PFSK-1 (cell line): ENCODE measurements around the gene SLC17A9.

Experiments
- FOXP2 ChIP-seq: optimal IDR thresholded peaks from 2 replicates; pipeline ENCODE3; 2011; ENCODE audit warnings: borderline replicate concordance, control low read depth, inconsistent platforms; ENCODE audit not compliant: insufficient read depth; ENCODE audit errors: extremely low read length, extremely low read depth
- POLR2AphosphoS5 ChIP-seq: IDR thresholded peaks from 2 replicates; pipeline ENCODE4 v1.6.1; 2012; ENCODE audit warnings: low read depth, mild to moderate bottlenecking, control low read depth, low read length, moderate library complexity
- SIN3A ChIP-seq: IDR thresholded peaks from 2 replicates; pipeline ENCODE4 v1.6.1; 2012; ENCODE audit warnings: mild to moderate bottlenecking, low read length, moderate library complexity, borderline replicate concordance; ENCODE audit not compliant: insufficient read depth
- TAF1 ChIP-seq: IDR thresholded peaks from 2 replicates; pipeline ENCODE4 v1.6.1; 2012; ENCODE audit warnings: low read length, control low read depth, borderline replicate concordance; ENCODE audit not compliant: insufficient read depth
- TF ChIP-seq, protein P1 (sequence below), 2 experiments: IDR thresholded peaks; 2 replicates each; pipeline versions ENCODE4 v1.6.1 to v1.8.0; 2011 to 2012; ENCODE audit warnings: low read depth in 2 of 2, low read length in 2 of 2, control low read depth in 1 of 2, inconsistent platforms in 1 of 2, mild to moderate bottlenecking in 1 of 2, moderate library complexity in 1 of 2; ENCODE audit not compliant: insufficient read depth in 1 of 2

Gene SLC17A9

DNA sequence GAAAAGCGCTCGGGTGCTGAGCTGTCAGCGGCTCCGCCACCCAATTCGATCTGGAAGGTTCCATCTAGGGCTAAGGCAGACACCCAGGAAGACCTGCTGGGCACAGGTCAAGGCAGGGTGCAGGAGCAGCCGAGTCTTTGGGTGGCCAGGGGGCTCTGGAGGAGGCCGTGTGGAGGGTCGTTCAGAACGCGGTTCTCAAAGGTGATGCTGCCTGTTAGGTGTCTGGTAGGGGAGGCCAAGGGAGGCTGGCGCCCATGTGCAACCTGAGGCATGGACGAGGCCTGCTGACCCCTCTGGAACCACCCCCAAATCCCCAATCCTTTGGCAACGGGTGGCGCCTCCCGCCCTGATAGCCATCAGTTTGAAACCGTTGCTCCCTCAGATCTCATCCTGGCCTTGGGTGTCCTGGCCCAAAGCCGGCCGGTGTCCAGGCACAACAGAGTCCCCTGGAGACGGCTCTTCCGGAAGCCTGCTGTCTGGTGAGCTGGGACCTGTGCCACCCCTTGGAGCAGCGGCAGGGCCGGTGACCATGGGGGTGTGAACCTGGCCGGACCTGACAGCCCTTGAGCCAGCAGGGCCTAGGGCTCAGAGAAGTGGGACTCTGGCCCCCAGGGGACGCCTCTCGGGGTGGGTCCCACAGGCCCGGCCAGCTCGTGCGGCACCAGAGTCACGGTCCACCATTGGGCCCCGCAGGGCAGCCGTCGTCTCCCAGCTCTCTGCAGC lies 10.5 kb downstream of the SLC17A9 start:
- TF ChIP-seq, protein P1, sequence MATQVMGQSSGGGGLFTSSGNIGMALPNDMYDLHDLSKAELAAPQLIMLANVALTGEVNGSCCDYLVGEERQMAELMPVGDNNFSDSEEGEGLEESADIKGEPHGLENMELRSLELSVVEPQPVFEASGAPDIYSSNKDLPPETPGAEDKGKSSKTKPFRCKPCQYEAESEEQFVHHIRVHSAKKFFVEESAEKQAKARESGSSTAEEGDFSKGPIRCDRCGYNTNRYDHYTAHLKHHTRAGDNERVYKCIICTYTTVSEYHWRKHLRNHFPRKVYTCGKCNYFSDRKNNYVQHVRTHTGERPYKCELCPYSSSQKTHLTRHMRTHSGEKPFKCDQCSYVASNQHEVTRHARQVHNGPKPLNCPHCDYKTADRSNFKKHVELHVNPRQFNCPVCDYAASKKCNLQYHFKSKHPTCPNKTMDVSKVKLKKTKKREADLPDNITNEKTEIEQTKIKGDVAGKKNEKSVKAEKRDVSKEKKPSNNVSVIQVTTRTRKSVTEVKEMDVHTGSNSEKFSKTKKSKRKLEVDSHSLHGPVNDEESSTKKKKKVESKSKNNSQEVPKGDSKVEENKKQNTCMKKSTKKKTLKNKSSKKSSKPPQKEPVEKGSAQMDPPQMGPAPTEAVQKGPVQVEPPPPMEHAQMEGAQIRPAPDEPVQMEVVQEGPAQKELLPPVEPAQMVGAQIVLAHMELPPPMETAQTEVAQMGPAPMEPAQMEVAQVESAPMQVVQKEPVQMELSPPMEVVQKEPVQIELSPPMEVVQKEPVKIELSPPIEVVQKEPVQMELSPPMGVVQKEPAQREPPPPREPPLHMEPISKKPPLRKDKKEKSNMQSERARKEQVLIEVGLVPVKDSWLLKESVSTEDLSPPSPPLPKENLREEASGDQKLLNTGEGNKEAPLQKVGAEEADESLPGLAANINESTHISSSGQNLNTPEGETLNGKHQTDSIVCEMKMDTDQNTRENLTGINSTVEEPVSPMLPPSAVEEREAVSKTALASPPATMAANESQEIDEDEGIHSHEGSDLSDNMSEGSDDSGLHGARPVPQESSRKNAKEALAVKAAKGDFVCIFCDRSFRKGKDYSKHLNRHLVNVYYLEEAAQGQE (IDR thresholded peaks at IDR 0.05; ENCODE audit: insufficient read depth in 1 of 2, low read depth in 2 of 2, low read length in 2 of 2) = no peak
- TF ChIP-seq FOXP2 (no peak), SIN3A (no peak), POLR2AphosphoS5 (no peak), TAF1 (no peak)

DNA sequence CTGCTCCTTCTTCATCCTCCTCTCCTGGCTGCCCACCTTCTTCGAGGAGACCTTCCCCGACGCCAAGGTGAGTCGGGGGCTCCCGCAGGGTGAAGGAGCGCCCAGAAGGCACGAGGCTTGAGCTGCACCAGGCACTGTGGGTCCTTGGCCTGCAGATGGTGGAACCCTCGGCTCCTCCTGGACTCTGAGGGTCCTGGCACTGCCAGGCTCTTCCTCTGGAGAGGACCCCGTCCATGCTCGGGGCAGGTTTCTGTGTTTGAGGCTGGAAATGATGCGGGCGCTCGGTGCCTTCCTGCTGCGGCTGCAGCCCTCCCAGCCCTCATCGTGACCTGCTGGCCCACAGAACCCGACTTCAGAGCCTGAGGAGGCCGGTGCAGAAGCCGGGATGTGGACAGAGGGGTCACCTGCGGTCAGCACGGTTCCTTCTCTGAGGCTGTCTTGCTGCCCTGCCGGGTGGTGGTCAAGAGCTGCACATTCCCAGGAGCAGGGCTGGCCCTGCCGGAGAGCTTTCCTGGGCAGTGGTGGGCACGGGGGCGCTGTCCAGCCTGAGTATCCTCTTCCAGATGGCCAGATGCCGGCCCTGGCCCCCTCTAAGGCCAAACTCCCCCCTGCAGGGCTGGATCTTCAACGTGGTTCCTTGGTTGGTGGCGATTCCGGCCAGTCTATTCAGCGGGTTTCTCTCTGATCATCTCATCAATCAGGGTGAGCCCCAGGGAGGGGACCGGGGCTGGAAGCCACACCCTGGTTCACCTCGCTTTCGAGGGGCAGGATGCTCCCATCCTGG lies 11.3 kb downstream of the SLC17A9 start:
- TF ChIP-seq, protein P1 (IDR thresholded peaks at IDR 0.05; ENCODE audit: insufficient read depth in 1 of 2, low read depth in 2 of 2, low read length in 2 of 2) = no peak
- TF ChIP-seq FOXP2 (no peak), POLR2AphosphoS5 (no peak)

DNA sequence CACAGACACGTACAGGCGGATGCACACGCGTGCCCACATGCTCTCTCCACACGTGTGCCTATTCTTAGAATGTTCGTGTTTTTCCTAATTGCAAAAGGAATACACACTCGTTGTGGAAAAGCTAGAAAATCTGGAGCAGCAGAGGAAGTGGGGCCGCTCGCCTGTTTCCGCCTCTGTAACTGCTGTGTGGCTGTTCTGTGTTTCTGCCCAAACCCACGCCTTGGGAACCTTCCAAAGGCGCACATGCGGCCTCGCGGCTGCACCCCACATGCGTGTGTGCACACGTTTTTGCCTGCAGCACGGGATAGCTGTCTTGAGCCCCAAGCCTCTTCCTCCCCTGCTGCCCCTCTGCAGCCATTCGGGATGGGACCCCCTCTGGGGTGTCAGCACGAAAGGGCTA lies 12.2 kb downstream of the SLC17A9 start:
- TF ChIP-seq FOXP2 = no peak
- no peak for TF ChIP-seq POLR2AphosphoS5
- TF ChIP-seq TAF1 = no peak
- TF ChIP-seq, protein P1 (IDR thresholded peaks at IDR 0.05; ENCODE audit: insufficient read depth in 1 of 2, low read depth in 2 of 2, low read length in 2 of 2) = no peak
- no peak for TF ChIP-seq SIN3A

DNA sequence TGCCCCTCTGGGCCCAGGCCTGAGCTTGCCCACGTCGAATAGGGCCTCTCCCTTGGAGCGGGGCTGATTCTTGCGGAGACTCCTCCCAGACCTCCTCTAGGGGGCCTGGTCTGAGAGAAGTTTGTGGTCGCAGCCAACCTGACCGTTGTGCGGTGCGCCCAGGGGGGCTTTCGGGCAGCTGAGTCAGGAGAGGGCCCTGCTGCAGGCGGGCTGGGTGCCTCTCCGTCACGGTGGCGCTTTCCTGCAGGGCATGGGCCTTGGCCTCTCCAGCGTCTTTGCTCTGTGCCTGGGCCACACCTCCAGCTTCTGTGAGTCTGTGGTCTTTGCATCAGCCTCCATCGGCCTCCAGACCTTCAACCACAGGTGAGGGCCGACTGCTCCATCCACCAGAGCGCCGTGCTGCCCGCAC lies 12.9 kb downstream of the SLC17A9 start:
- TF ChIP-seq TAF1 (no peak), POLR2AphosphoS5 (no peak), FOXP2 (no peak), SIN3A (no peak)
- TF ChIP-seq, protein P1 (IDR thresholded peaks at IDR 0.05; ENCODE audit: insufficient read depth in 1 of 2, low read depth in 2 of 2, low read length in 2 of 2) = no peak
